KMS-11 (cell line): ENCODE data around the gene KIF26B.

Experiments used
- H2AFZ ChIP-seq: fragments of 200-600 bp; sonication (generic); 2 replicates; pipeline ENCODE4 v1.6.1; 2016; ENCODE audit warnings: antibody characterized with exemption, mixed run types, low read depth
- H3K27ac ChIP-seq: fragments of 200-600 bp; sonication (generic); 2 replicates; pipeline ENCODE4 v1.6.1; 2016; ENCODE audit warnings: mild to moderate bottlenecking, mixed run types
- H3K27me3 ChIP-seq: fragments of 200-600 bp; sonication (generic); 2 replicates; pipeline ENCODE4 v1.6.1; 2017; ENCODE audit warnings: mild to moderate bottlenecking, low read depth, mixed run types, moderate library complexity; ENCODE audit not compliant: insufficient read depth
- H3K36me3 ChIP-seq: fragments of 200-600 bp; sonication (generic); 2 replicates; pipeline ENCODE4 v1.6.1; 2017; ENCODE audit warnings: mild to moderate bottlenecking, mixed run types; ENCODE audit not compliant: insufficient read depth
- H3K4me1 ChIP-seq: fragments of 200-600 bp; sonication (generic); 2 replicates; pipeline ENCODE4 v1.6.1; 2016; ENCODE audit warnings: mild to moderate bottlenecking, low read depth, mixed run types; ENCODE audit not compliant: poor library complexity, severe bottlenecking
- H3K4me2 ChIP-seq: fragments of 200-600 bp; sonication (generic); 2 replicates; pipeline ENCODE4 v1.7.0; 2016; ENCODE audit warnings: mild to moderate bottlenecking, mixed run types
- H3K4me3 ChIP-seq: fragments of 200-600 bp; sonication (generic); IDR thresholded peaks from 2 replicates; pipeline ENCODE4 v1.6.1; 2017; ENCODE audit warnings: low read depth, low read length, mixed read lengths; ENCODE audit not compliant: insufficient read depth
- H3K79me2 ChIP-seq: fragments of 200-600 bp; sonication (generic); 2 replicates; pipeline ENCODE4 v1.6.1; 2016; ENCODE audit warnings: low read depth, mixed run types; ENCODE audit not compliant: insufficient read depth
- H3K9ac ChIP-seq: fragments of 200-600 bp; sonication (generic); 2 replicates; pipeline ENCODE4 v1.6.1; 2016; ENCODE audit warnings: mild to moderate bottlenecking, mixed run types
- H4K20me1 ChIP-seq: fragments of 200-600 bp; sonication (generic); 2 replicates; pipeline ENCODE4 v1.6.1; 2016; ENCODE audit warnings: mild to moderate bottlenecking, mixed run types; ENCODE audit not compliant: insufficient read depth
- CTCF ChIP-seq: fragments of 200-600 bp; sonication (generic); conservative IDR thresholded peaks from 2 replicates; pipeline ENCODE4 v1.6.1; 2017; ENCODE audit warnings: low read depth, mild to moderate bottlenecking, antibody characterized with exemption, low read length, moderate library complexity, mixed read lengths

The KIF26B gene

GRCh38 chr1:245437369-245438062, 282.7 kb downstream of the KIF26B start:
- no peaks in the 10 kb centered on the region for H3K27me3 ChIP-seq
- no peak overlapping the region for H3K27ac ChIP-seq
- H3K4me2 ChIP-seq: no peak overlapping the region
- H3K36me3 ChIP-seq: no peaks in the 10 kb centered on the region
- no peak overlapping the region for H2AFZ ChIP-seq
- no peak overlapping the region for H3K4me3 ChIP-seq
- no peaks in the 10 kb centered on the region for H3K79me2 ChIP-seq
- no peak for TF ChIP-seq CTCF
- no peak overlapping the region for H3K9ac ChIP-seq
- H4K20me1 ChIP-seq: no peaks in the 10 kb centered on the region
- H3K4me1 ChIP-seq: no peaks in the 10 kb centered on the region

GRCh38 chr1:245440922-245441321, 286.1 kb downstream of the KIF26B start:
- H3K4me3 ChIP-seq: no peak overlapping the region
- TF ChIP-seq CTCF: no peak
- no peak overlapping the region for H3K27ac ChIP-seq
- no peaks in the 10 kb centered on the region for H3K36me3 ChIP-seq
- no peak overlapping the region for H3K9ac ChIP-seq
- H4K20me1 ChIP-seq: no peaks in the 10 kb centered on the region
- H2AFZ ChIP-seq: no peak overlapping the region
- H3K79me2 ChIP-seq: no peaks in the 10 kb centered on the region
- no peak overlapping the region for H3K4me2 ChIP-seq
- H3K27me3 ChIP-seq: no peaks in the 10 kb centered on the region
- H3K4me1 ChIP-seq: no peaks in the 10 kb centered on the region

- no peaks in the 10 kb centered on the region for H4K20me1 ChIP-seq
- H3K27me3 ChIP-seq: no peaks in the 10 kb centered on the region
- H3K27ac ChIP-seq: no peak overlapping the region
- no peak overlapping the region for H3K4me2 ChIP-seq
- no peak overlapping the region for H3K9ac ChIP-seq
- no peaks in the 10 kb centered on the region for H3K4me1 ChIP-seq
- no peak for TF ChIP-seq CTCF
- no peak overlapping the region for H2AFZ ChIP-seq
- H3K4me3 ChIP-seq: no peak overlapping the region
- no peaks in the 10 kb centered on the region for H3K36me3 ChIP-seq
- H3K79me2 ChIP-seq: no peaks in the 10 kb centered on the region
Measured at GRCh38 chr1:245441689-245442088, 286.9 kb downstream of the KIF26B start.

GRCh38 chr1:245444147-245444828, 289.5 kb downstream of the KIF26B start:
- H3K4me1 ChIP-seq: no peaks in the 10 kb centered on the region
- no peaks in the 10 kb centered on the region for H4K20me1 ChIP-seq
- no peak overlapping the region for H3K4me3 ChIP-seq
- no peaks in the 10 kb centered on the region for H3K79me2 ChIP-seq
- no peak for TF ChIP-seq CTCF
- no peaks in the 10 kb centered on the region for H3K36me3 ChIP-seq
- no peak overlapping the region for H3K4me2 ChIP-seq
- no peak overlapping the region for H3K27ac ChIP-seq
- H3K27me3 ChIP-seq: no peaks in the 10 kb centered on the region
- no peak overlapping the region for H2AFZ ChIP-seq
- H3K9ac ChIP-seq: no peak overlapping the region
